NCI-H345 (cell line): ENCODE results near the gene LHFPL4.
"Not testable (repeated sequence)": the region's sequence is repeated elsewhere in the genome, so short reads cannot be mapped to it uniquely, and the experiment has no call there.

ENCODE experiments used
- DNase-seq: peaks from one replicate; lab custom pipeline; 2025; lab: John Stamatoyannopoulos, UW

The LHFPL4 gene

GRCh38 chr3:9553021-9553947, at the start of gene LHFPL4:
TSS of gene LHFPL4 (minus strand) at chr3:9553822. CDS start at chr3:9552679, 1,143 bp downstream.
- DNase-seq, result peak; percentile 39

GRCh38 chr3:9602620-9603019, 49.0 kb upstream of the LHFPL4 start:
- DNase-seq, result no peak

- DNase-seq, result not testable (repeated sequence)
These were observed 47.5 kb upstream of the LHFPL4 start for GRCh38 chr3:9601006-9601581.

DNA sequence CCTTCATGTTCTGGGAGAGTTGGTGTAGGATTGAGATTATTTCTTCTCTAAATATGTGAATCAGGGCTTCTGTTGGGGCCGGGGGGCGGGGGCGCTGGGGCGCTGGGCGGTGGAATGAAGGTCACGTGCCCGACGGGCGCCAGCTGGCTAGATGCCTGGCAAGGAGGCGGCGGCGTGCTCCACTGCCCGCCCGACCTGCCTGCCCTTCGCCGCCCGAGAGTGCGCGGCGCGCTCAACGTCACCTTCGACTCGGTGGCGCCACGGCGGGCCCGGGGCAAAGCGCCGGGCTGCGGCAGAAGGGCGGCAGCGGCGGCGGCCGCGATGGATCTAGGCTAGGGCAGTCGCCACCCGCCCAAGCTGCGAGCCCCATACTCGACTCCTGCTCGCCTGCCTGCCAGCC, 47.0 kb upstream of the LHFPL4 start:
- DNase-seq, result peak; percentile 46

GRCh38 chr3:9598783-9599387, 45.3 kb upstream of the LHFPL4 start:
- DNase-seq, result no peak

GRCh38 chr3:9595877-9596276, 42.3 kb upstream of the LHFPL4 start:
- DNase-seq, result no peak

GRCh38 chr3:9591781-9592180, 38.2 kb upstream of the LHFPL4 start:
- not testable (repeated sequence) for DNase-seq

- DNase-seq, result no peak
These were observed 36.7 kb upstream of the LHFPL4 start for GRCh38 chr3:9590282-9590791.

- no peak for DNase-seq
These were observed 30.2 kb upstream of the LHFPL4 start for GRCh38 chr3:9583792-9584191.

DNA sequence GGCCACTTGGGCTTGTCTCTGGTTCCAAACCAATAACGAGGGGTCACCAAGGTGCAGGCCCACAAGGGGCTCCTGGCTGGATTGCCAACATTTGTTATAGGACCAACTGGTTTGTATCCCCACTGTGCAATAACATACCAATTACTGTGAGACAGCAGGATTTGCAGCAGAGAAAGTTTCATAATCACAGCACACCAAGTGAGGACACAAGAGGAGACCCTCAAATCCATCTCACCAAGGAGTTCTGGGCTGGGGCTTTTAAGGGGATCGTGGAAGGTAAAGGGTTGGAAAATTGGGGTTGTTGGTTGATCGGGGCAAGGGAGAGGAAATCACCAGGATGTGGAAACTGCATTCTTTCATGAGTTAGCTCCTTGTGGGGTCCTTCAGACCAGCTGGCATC, 29.7 kb upstream of the LHFPL4 start:
- no peak for DNase-seq

DNA sequence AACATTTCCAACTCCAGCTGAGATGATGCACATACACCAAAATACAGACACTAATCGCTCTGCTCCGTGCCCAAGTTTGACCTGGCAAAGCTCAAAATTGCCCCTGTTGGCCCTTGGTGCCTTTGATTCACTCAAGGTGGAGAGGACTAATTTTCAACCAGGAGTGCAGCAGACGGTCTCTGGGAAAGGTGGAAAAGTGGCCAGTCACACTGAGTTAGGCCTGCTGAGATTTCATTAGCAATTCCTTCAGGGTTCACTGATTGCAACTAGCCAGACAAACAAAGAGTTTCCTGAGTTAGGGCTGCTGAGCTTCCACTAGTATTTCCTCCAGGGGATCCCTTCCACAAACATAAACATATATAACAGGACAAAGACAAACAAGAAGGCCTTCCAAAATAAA, 28.7 kb upstream of the LHFPL4 start:
- no peak for DNase-seq

DNA sequence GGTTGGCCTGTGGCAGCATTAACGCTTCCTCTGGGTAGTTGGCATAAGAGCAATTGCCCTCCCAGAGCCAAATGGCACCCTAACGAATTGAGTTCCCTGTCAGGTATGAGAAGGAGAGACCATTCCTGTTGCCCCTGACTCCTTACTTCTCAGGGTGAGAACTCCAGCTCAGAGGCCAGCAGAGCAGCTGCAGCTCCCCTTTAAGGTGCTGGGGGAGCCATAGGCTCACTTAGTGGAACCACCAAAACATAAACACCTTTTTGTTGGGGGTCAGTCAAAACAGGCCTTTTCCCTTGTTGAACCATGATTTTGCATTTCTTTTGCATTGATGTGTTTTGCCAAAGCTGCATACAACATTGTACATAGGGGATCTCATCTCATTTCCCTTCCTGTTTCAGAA, 28.1 kb upstream of the LHFPL4 start:
- no peak for DNase-seq

DNA sequence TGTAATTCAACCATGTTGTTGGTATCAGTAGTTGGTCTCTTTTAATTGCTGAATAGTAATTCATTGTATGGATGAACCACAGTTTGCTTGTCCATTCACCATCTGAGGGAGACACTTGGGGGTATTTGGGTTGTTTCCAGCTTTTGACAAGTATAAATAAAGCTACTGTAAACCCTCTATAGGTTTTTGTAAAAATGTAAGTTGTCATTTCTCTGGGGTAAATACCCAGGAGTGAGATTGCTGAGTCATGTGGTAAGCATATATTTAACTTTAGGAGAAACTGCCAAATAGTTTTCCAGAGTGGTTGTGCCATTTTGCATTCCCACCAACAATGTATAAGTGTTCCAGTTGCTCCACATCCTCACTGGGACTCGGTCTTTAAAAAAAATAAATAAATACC, 15.4 kb upstream of the LHFPL4 start:
- DNase-seq, result peak; percentile 14

GRCh38 chr3:9565316-9565715, 11.7 kb upstream of the LHFPL4 start:
- DNase-seq, result no peak

GRCh38 chr3:9563851-9564250, 10.2 kb upstream of the LHFPL4 start:
- no peak for DNase-seq

- DNase-seq, result not testable (repeated sequence)
These were observed 6.4 kb upstream of the LHFPL4 start for GRCh38 chr3:9560056-9560455.

DNA sequence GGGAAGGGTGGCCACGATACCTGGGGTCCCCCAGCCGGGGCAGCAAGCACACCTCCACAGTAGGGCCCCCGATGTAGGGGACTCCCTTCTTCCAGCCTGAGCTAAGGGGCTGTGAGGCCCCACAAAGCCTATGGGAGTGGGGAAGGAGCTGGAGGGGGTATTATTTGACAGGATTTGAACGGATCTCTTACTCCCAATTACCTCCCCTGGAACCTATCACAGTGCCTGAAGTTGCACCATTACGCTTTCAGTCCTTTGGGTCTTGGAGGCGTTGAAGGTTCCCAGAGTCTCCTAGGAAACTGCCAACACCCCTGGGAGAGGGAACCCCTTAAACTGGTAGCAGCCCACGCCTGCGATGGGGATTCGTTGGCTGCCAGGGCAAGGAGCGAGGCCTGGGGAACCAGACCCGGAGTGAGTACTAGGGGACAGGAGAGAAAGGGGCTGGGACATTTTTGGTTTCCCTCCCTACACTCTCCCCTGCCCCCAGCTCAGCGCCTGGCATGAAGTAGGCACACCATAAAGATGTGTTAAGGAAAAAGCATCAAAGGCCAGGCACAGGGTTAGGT, 409 bp upstream of the LHFPL4 start:
- no peak for DNase-seq

- DNase-seq, result no peak
These were observed 1.2 kb downstream of the LHFPL4 start for GRCh38 chr3:9552252-9552999.

DNA sequence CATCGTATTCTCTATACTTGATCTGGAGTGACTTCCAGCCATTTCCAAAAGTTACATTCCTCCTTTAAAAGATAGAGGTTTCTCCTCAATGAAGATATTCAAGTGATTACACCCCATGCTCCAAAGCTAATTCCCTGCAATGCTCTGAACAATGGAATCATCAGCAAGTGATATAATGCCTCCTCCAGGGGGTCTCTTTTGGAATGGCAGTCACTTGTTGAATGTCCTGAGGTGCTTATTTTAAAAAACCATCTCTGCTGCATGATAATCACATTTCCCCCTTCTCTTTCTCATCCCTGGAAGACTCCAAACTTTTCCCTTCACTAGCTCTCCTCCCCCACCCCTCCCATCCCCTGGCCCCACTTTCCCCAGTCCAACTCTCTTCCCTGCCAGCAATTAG, 2.6 kb downstream of the LHFPL4 start:
- no peak for DNase-seq

DNA sequence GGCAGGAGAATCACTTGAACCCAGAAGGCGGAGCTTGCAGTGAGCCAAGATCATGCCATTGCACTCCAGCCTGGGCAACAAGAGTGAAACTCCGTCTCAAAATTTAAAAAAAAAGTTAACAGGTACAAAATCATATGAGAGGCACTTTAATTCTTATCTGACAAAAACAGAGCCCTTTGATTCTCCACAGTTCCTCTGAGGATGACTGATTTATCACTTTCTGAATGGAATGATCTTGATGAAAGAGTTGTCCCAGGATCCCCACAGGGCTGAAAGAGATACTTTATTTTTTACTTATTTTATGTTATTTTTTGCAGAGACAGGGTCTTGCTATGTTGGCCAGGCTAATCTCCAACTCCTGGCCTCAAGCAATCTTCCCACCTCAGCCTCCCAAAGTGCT, 4.0 kb downstream of the LHFPL4 start:
- DNase-seq, result no peak

GRCh38 chr3:9548991-9549390, 4.6 kb downstream of the LHFPL4 start:
- no peak for DNase-seq

DNA sequence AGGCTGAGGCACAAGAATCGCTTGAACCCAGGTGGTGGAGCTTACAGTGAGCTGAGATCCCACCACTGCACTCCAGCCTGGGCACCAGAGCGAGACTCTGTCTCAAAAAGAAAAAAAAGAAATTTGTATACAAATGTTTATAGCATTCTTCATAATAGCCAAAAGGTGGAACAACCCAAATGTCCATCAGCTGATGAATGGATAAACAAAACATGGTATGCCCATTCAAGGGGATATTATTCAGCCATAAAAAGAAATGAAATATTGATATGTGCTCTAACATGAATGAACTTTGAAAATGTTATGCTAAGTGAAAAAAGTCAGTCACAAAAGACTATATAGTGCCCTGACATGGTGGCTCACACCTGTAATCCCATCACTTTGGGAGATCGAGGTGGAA, 11.4 kb downstream of the LHFPL4 start:
- no peak for DNase-seq
